ENCODE results near the gene KANSL3.
"Not testable (repeated sequence)": the region's sequence is repeated elsewhere in the genome, so short reads cannot be mapped to it uniquely, and the experiment has no call there.

KANSL3 gene

GRCh38 chr2:96654791-96655190, 16.7 kb upstream of the KANSL3 start:
- DNase-seq (ENCODE audit: low spot score), result not testable (repeated sequence)

DNA sequence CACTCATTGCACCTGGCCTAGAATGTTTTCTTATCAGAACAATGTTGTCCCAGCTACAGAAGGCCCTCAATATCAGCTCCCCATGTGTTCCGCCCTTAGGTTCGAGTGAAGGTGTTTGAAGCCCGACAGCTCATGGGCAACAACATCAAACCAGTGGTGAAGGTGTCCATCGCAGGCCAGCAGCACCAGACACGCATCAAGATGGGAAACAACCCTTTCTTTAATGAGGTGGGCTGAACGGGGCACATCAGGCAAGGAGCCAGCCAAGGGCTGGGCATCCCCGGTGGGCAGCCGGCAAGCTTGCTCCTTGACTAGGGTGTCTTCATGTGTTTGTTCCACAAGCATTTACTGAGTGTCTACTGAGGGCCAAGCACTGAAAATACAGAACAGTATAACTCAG, 13.7 kb upstream of the KANSL3 start:
- DNase-seq (ENCODE audit: low spot score), result no peak

DNA sequence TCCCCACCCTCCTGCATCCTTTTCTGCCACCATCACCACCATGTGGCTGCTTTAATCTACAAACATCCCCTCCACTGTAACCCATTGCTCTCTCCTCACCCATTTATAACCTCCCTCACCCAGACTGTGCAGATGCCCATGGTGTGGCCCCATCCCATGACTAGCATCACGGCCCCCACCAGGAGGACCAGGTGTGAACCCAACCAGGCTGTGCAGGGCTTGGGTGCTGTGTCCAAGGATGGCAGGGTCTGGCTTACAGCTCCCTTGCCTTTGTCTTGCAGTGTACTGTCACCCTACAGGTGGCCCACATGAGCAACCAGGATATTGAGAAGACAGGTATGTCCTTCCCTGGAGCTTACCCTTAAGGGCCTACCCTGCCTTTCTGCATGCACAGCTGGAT, 11.2 kb upstream of the KANSL3 start:
- DNase-seq (ENCODE audit: low spot score), result no peak

DNA sequence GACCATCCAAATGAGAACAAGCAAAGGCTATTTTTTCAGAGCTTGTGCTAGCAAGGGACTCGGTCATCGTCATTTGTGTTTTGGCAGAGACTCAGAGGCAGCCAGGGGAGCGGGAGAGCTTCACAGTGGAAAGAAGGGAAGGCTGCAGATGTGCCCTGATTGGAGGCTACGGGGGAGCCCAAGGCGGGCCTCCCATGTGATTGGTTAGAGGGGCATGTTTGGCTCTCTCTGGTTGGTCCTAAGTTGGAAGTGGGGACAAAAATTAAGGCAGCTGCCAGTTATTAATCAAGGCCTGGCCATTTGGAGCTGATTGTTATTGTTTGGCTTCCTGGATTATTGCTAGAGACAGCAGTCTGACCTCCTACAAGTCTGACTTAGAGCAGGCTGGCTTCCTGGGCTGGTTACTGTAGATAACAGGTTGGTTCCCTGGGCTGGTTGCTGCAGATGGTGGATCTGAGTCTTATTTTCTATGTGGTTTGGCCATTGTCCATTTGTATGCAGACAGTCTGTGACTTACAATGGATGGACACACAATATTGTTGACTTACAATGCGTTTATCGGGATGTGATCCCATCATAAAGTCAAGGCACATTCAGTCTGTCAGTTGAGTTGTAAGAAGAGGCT, 10.3 kb upstream of the KANSL3 start:
- DNase-seq (ENCODE audit: low spot score), result no peak

GRCh38 chr2:96647681-96648080, 9.6 kb upstream of the KANSL3 start:
- DNase-seq (ENCODE audit: low spot score), result no peak

GRCh38 chr2:96642564-96643360, 4.7 kb upstream of the KANSL3 start, which contains the start of gene FER1L5:
Gene FER1L5 (plus strand): TSS chr2:96642764. CDS start chr2:96642837, 73 bp downstream.
- DNase-seq (ENCODE audit: low spot score), result peak; percentile 86

- DNase-seq (ENCODE audit: low spot score), result peak; percentile 81
These were observed 548 bp downstream of the KANSL3 start for GRCh38 chr2:96637385-96638143.

DNA sequence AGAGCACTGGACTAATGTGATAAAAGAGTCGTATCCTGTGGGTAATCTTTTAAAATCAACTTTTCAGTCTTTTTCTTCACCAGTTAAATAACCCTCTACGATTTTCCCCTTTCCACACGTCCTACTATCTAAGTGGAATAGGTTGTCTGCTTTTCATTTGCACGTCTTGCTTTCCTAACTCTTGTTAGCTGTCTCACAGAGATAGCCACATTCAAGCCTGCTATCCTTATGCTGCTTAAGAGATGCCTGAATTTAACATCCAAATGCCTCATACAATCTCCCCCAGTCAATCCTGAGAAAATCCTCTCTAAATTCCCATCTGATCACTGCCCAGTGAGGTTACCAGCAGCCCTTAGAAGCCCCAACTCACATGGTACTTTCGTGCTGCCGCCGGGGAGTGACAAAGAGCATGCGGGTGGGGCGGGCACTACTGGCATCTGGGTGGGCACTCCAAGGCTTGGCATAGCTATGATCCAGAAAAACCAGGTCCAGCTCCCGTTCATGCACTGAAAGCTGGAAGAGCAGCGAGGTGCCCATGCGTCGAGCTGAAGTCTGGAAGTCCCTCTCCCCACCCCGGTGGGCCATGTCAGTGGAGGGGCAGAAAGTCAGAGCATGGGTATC, 1.5 kb downstream of the KANSL3 start:
- DNase-seq (ENCODE audit: low spot score), result no peak

DNA sequence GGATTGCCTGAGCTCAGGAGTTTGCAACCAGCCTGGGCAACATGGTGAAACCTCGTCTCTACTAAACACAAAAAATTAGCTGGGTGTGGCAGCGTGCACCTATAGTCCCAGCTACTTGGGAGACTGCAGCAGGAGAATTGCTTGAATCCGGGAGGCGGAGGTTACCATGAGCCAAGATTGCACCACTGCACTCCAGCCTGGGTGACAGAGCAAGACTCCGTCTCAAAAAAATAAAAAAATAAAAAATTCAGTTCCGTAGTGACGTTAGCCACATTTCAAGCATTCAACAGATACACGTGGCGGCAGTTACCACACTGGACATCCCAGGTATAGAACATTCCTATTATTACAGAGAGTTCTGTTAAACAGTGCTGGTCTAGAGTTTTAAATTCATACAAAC, 4.5 kb downstream of the KANSL3 start:
- no peak for DNase-seq (ENCODE audit: low spot score)

DNA sequence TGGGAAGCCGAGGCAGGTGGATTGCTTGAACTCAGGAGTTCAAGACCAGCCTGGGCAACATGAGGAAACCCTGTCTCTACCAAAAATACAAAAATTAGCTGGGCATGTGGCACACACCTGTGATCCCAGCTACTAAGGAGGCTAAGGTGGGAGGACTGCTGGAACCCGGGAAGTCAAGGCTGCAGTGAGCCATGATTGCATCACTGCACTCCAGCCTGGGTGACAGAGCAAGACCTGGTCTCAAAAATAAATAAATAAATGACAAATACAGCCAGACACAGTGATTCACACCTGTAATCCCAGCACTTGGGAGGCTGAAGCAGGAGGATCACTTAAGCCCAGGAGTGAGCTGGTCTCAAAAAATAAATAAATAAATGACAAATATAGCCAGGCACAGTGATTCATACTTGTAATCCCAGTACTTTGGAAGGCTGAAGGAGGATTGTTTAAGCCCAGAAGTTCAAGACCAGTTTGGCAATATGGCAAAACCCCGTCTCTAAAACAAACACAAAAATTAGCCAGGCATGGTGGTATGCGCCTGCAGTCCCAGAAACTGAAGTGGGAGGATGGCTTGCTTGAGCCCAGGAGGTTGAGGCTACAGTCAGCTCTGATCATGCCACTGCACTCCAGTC, 6.2 kb downstream of the KANSL3 start:
- DNase-seq (ENCODE audit: low spot score), result no peak

- DNase-seq (ENCODE audit: low spot score), result no peak
These were observed 11.6 kb downstream of the KANSL3 start for GRCh38 chr2:96626553-96626942.

- DNase-seq (ENCODE audit: low spot score), result no peak
These were observed 12.2 kb downstream of the KANSL3 start for GRCh38 chr2:96625571-96626552.

DNA sequence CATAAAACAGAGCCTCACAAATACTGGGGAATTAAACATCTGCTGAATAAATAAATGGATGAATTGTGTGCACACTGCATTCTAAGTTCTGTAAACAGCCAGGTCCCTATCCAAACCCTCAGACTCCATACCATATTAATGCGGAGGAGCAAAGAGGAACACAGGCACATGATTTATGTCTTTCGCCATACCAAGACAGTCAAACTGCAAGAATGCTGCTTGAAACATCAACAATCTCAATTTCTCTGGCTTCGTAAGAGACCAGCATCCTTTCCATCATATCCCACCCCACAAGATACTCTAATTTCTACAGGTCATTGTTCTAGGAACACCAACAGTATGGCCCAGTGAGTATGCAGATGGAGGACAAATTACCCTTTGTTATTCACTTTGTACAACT, 15.0 kb downstream of the KANSL3 start:
- DNase-seq (ENCODE audit: low spot score), result no peak

DNA sequence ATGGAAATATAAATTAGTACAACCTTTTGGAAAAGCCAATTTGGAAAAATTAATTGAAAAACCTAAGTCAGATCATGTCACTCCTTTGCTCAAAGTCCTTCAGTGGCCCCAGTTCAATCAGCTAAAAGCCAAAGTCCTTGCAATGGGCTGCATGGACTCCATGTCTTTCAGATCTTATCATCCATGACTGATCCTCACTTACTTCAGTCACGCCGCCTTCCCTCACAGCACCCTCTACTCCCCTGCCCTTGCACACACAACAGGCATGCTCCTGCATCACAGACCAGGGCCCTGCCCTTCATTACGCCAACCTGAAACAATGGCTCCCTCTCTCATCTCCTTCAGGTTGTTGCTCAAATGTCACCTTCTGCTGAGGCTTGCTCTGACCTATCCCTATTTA, 15.6 kb downstream of the KANSL3 start:
- no peak for DNase-seq (ENCODE audit: low spot score)

GRCh38 chr2:96618596-96619283, 19.4 kb downstream of the KANSL3 start:
- DNase-seq (ENCODE audit: low spot score), result no peak

DNA sequence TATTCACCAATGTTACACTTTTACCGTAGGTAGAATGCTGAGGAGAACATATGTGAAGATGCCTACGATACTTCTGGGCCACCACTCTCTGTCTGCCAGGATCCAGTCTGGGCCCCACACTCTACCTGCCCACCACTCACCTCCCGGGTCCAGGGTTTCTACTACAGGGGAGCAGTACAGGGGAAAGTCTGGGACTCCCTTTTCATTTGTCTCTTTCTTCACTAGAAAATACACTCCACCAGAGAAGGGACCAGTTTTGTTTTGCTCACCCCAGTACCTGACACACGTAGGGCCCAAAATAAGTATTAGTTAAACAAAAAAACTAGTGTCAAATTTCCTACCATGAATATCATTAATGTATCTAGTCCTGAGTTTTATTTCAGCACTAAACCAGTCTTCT, 21.1 kb downstream of the KANSL3 start:
- DNase-seq (ENCODE audit: low spot score), result no peak

DNA sequence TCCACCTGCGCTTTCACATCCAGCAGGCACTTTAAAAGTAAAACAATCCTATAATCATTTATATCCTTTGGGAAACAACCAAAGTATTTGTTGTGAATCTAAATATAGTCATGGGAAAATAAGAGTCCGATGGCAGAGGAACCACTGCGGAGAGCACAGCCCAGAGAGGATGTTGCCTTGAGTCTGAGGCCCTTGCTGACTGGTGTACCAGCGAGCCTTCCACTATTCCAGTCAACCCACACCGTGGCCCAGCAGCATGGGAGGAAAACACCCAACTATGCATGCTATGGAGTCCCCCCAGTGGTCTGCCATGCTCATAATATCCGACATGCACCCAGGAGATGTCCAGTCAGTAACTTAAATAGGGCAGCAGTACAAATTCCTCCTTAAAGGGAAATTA, 21.6 kb downstream of the KANSL3 start:
- no peak for DNase-seq (ENCODE audit: low spot score)

DNA sequence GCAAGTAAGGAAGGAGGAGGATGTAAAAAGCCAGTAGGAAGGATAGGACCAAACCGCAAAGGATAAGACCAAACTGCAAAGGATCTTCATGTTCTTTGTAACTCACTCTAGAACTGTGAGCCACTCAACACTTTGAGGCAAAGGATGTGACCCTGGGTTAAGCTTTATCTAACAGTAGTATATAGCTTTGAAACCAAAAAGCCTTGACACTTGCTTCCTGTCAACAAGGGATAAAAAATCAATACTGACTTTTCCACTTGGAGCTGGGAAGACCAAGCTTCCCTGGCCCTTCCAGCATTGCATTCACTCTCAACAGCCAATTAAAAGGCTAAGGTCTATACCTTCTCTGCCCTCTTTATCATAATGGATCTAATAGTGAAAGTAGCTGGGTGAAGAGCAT, 22.0 kb downstream of the KANSL3 start:
- no peak for DNase-seq (ENCODE audit: low spot score)

GRCh38 chr2:96608469-96609455, 29.4 kb downstream of the KANSL3 start:
- DNase-seq (ENCODE audit: low spot score), result peak; percentile 23

Measured in hepatic stellate cell (primary cell).